Activated CD4-positive, alpha-beta T cell treated with anti-CD3 and anti-CD28 coated beads, Interleukin-2, Interleukin-6, amounts not matched to agents 100 ng/mL and 50 ng/mL, durations not matched to agents 16 hours and 8 hours (primary cell): ENCODE results near the gene FERMT3.
A peak's percentile ranks its signal among the peaks of the same experiment; 100 is the strongest.

Experiments used
- DNase-seq: peaks from one replicate; pipeline ENCODE4 v3.0.0-alpha.2; 2020

Gene FERMT3

GRCh38 chr11:64251016-64251752 is 44.7 kb downstream of the FERMT3 start, which contains the start of gene PLCB3:
TSS of gene PLCB3 (plus strand) at chr11:64251530. CDS start at chr11:64251650, 120 bp downstream.
- peak; percentile 75 for DNase-seq

- no peak for DNase-seq
Observed at GRCh38 chr11:64251753-64252002, 45.2 kb downstream of the FERMT3 start.

- peak; percentile 21 for DNase-seq
Observed at GRCh38 chr11:64252003-64252872, 45.7 kb downstream of the FERMT3 start.

GRCh38 chr11:64253043-64253442 is 46.5 kb downstream of the FERMT3 start:
- DNase-seq, result no peak

- no peak for DNase-seq
Observed at GRCh38 chr11:64253481-64253880, 47.0 kb downstream of the FERMT3 start.

GRCh38 chr11:64254326-64254725 is 47.8 kb downstream of the FERMT3 start:
- no peak for DNase-seq

GRCh38 chr11:64255135-64256128 is 48.9 kb downstream of the FERMT3 start:
- no peak for DNase-seq

GRCh38 chr11:64256300-64256699 is 49.8 kb downstream of the FERMT3 start:
- no peak for DNase-seq

GRCh38 chr11:64258356-64258755 is 51.8 kb downstream of the FERMT3 start:
- no peak for DNase-seq

- DNase-seq, result no peak
Observed at GRCh38 chr11:64258946-64259532, 52.5 kb downstream of the FERMT3 start.

- no peak for DNase-seq
Observed at GRCh38 chr11:64259533-64260067, 53.1 kb downstream of the FERMT3 start.

GRCh38 chr11:64260147-64260708 is 53.7 kb downstream of the FERMT3 start:
- no peak for DNase-seq

GRCh38 chr11:64261556-64262080 is 55.1 kb downstream of the FERMT3 start:
- no peak for DNase-seq

GRCh38 chr11:64262271-64263002 is 55.9 kb downstream of the FERMT3 start:
- no peak for DNase-seq

- no peak for DNase-seq
Observed at GRCh38 chr11:64263021-64263946, 56.8 kb downstream of the FERMT3 start.

GRCh38 chr11:64263947-64264317 is 57.4 kb downstream of the FERMT3 start:
- no peak for DNase-seq

- DNase-seq, result no peak
Observed at GRCh38 chr11:64264371-64264852, 57.9 kb downstream of the FERMT3 start.

- DNase-seq, result no peak
Observed at GRCh38 chr11:64265176-64266160, 58.9 kb downstream of the FERMT3 start.
